Eye (tissue), 1 donor: ENCODE data around the gene PMPCA.

Experiments
- DNase-seq: peaks from one replicate; pipeline ENCODE4 v3.0.0-alpha.2; 2015

The PMPCA gene

GRCh38 chr9:136460772-136461325 is 50.4 kb downstream of the PMPCA start:
- no peak for DNase-seq

GRCh38 chr9:136462664-136463063 is 52.2 kb downstream of the PMPCA start:
- peak; percentile 3 for DNase-seq

GRCh38 chr9:136463578-136463977 is 53.1 kb downstream of the PMPCA start:
- no peak for DNase-seq

GRCh38 chr9:136464241-136464640 is 53.8 kb downstream of the PMPCA start:
- DNase-seq = no peak

GRCh38 chr9:136465500-136466154 is 55.2 kb downstream of the PMPCA start:
- no peak for DNase-seq

GRCh38 chr9:136466155-136466541 is 55.7 kb downstream of the PMPCA start:
- DNase-seq = no peak

- no peak for DNase-seq
These were observed 57.3 kb downstream of the PMPCA start for GRCh38 chr9:136467766-136468165.

- DNase-seq = no peak
These were observed 59.9 kb downstream of the PMPCA start for GRCh38 chr9:136470356-136470755.

GRCh38 chr9:136470792-136471469 is 60.5 kb downstream of the PMPCA start:
- DNase-seq = no peak

- no peak for DNase-seq
These were observed 61.5 kb downstream of the PMPCA start for GRCh38 chr9:136471802-136472487.

- DNase-seq = no peak
These were observed 62.3 kb downstream of the PMPCA start for GRCh38 chr9:136472640-136473353.

GRCh38 chr9:136473354-136473721 is 62.9 kb downstream of the PMPCA start:
- no peak for DNase-seq
